Activated CD4-positive, alpha-beta T cell treated with anti-CD3 and anti-CD28 coated beads, Interleukin-2, amount 50 U/mL, for 48 hours (primary cell): ENCODE results near the gene TMED10.
"Not testable (repeated sequence)": the region's sequence is repeated elsewhere in the genome, so short reads cannot be mapped to it uniquely, and the experiment has no call there.

ENCODE experiments used
- DNase-seq, 2 experiments: peaks; one replicate each; pipeline ENCODE4 v3.0.0-alpha.2; 2020

Gene TMED10

GRCh38 chr14:75156111-75156510, 20.3 kb downstream of the TMED10 start:
- no peak for DNase-seq

- DNase-seq: no peak
Measured at GRCh38 chr14:75155169-75155568, 21.2 kb downstream of the TMED10 start.

DNA sequence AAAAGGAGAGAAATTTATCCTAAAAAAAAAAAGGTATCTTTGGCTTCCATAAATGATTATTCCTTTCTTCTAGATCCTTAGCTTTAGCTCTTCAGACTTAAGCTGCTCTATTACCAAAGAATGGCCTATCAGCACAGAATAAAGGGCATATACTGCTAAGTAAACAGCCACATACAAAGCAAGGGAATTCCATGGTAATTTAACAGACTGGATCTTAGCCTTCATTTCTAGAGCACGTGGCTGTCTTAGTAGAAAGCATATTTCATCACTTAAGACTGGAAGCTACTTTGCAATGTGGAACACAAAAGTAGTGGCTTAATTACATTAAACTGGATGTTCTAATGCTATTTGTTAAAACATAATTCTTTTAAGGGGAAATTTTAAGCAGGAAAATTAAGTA, 23.1 kb downstream of the TMED10 start:
- DNase-seq: no peak

GRCh38 chr14:75151851-75152250, 24.6 kb downstream of the TMED10 start:
- no peak for DNase-seq

- not testable (repeated sequence) for DNase-seq
Measured at GRCh38 chr14:75150637-75151036, 25.8 kb downstream of the TMED10 start.

- no peak for DNase-seq
Measured at GRCh38 chr14:75150150-75150549, 26.3 kb downstream of the TMED10 start.

- no peak for DNase-seq
Measured at GRCh38 chr14:75147423-75148071, 28.9 kb downstream of the TMED10 start.

GRCh38 chr14:75144944-75145343, 31.5 kb downstream of the TMED10 start:
- DNase-seq: no peak

GRCh38 chr14:75143761-75144527, 32.5 kb downstream of the TMED10 start:
- DNase-seq: no peak

GRCh38 chr14:75142494-75142893, 33.9 kb downstream of the TMED10 start:
- DNase-seq: no peak

DNA sequence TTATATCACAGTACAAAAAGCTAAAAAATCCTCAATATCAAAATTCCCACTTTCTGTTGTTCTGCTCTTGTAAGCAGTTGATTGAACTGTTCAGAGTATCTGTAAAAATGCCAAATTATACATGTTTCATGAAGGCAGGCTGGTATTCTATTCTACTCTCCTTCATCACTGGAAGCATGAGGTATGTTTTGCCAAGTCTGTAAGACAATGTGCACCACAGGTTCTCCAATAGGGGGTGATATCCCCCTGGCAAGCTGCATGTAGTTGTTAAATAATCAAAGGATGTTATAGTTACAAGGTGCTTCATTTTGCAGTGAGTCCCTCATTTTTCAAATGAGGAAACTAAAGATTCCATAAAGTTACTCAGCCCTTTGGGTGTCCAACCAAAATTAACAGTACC, 34.4 kb downstream of the TMED10 start:
- DNase-seq: no peak

DNA sequence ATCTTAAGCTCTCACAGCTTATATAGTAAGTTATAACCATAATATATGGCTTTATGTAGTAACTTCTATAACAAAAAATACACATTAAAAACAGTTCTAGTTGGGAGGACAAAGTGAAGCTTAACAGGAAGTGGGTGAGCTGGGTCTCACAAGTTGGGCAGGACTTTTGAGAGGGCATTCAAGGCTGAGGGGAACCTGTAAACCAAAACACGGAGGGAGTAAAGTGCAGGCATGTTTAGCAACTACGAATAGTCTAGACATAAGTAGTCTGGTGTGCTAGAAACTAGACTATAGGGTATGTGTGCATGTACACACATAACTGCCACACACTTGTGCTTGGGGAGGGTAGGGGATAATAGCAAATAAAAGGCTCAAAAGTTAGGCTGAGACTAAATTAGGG, 35.4 kb downstream of the TMED10 start:
- no peak for DNase-seq

GRCh38 chr14:75140620-75141019, 35.8 kb downstream of the TMED10 start:
- no peak for DNase-seq

DNA sequence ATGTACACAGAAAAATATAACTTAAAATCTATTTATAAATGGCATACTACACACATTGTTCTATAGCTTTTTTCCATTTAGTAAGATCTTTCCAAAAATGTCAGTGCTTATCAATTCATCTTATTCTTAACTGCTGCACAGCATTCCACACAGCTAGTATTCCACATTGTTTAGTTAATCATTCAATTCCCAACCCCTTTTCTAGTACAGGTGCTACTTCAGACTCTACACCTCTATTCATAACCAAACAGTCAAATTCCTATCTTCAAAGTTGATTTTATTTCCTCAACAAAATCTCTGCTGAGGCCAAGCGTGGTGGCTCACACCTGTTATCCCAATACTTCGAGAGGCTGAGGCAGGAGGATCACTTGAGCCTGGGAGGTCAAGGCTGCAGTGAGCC, 37.2 kb downstream of the TMED10 start:
- no peak for DNase-seq

GRCh38 chr14:75138492-75138891, 37.9 kb downstream of the TMED10 start:
- DNase-seq: no peak

GRCh38 chr14:75134644-75135043, 41.8 kb downstream of the TMED10 start:
- no peak for DNase-seq

GRCh38 chr14:75133597-75133996, 42.8 kb downstream of the TMED10 start:
- no peak for DNase-seq

GRCh38 chr14:75132382-75133086, 43.9 kb downstream of the TMED10 start:
- DNase-seq: peak in 1 of 2 experiments; percentile 32

GRCh38 chr14:75128596-75128990, 47.8 kb downstream of the TMED10 start:
- DNase-seq: no peak

DNA sequence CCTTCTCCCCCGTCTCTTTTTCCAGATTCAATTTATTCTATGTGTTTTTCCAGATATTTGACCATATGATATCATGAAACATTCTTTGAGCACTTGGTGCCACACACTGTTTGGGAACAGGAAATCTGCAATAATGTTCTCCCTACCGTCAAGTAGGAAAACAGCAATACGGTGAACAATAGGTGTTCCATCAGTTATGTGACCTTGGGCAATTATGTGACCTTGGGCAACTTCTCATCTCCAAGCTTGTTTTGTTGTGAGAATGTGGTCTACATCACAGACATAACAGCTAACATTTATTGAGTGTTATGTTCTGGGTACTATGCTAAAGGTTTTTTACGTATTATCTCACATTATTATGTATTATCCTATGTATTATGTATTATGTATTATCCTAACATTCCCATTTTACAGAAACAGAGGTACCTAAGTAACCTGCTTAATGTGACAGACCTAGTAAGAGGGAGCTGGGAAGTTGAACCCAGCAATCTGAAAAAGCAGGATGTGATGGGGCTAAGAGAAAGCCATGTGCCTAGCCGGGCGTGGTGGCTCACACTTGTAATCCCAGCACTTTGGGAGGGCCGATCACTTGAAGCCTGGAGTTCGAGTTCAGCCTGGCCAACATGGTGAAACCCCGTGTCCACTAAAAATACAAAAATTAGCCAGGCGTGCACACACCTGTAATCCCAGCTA, 48.4 kb downstream of the TMED10 start:
- no peak for DNase-seq

GRCh38 chr14:75127474-75127820, 49.0 kb downstream of the TMED10 start:
- peak in 1 of 2 experiments; percentile 16 for DNase-seq

DNA sequence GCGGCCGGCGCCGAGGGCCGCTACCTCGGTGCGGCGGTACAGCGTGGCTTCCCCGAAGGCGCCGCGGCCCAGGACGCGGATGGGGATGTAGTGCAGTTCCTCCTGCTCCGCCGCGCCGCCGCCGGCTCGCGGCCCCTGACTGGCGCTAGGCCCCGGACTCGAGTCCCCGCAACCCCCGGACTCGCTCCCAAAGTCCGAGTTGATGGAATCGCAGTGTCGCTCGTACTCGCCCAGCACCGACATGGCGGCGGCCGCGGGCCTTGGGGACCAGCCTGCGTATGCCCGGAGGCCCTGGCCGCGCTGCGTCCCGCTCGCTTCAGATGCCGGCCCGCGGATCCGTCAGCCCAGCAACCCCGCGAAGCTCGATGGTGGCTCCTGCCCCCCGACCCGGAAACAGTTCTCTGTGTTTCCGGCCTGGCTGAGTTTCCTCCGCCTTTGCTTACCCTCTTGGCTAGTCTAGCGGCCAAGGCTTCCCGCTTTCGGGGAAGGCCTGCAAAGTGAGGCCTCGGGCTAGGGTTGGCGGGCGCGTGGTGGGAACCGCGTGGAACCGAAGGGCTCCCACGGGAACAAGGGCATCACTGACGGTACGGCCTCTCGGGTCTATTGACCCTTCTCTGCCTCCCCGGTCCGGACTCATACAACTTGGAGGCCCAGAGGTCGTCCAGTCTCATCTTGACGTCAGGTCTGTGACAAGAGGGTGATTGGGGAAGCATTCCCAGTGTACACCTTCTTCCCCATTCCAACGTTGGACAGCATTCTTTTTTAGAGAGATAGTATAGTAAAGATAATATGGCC, 49.5 kb downstream of the TMED10 start, which contains the start of gene NEK9:
TSS of gene NEK9 (minus strand) at position 370 of the 795 bp plus-strand sequence. CDS start at position 243, 127 bp downstream.
- peak; percentile 91 to 93 for DNase-seq
